ENCODE data around the gene COMMD2. TPM values are rescaled to one million over a fixed set of nuclear protein-coding genes. Genes with fewer than 3 reads are reported as not detected.

The COMMD2 gene
- total RNA-seq, 4 donors from 2014 or later: 23.6 to 41.4 (median 28.2) TPM

GRCh38 chr3:149703466-149703865 is 48.8 kb downstream of the COMMD2 start:
- TF ChIP-seq CTCF (IDR thresholded peaks at IDR 0.05; ENCODE audit: low read depth): no peak

- no peak for TF ChIP-seq CTCF (IDR thresholded peaks at IDR 0.05; ENCODE audit: low read depth)
These were observed 49.4 kb downstream of the COMMD2 start for GRCh38 chr3:149702691-149703441.

GRCh38 chr3:149701977-149702350 is 50.3 kb downstream of the COMMD2 start:
- no peak for TF ChIP-seq CTCF (IDR thresholded peaks at IDR 0.05; ENCODE audit: low read depth)

GRCh38 chr3:149701206-149701976 is 50.9 kb downstream of the COMMD2 start:
- no peak for TF ChIP-seq CTCF (IDR thresholded peaks at IDR 0.05; ENCODE audit: low read depth)

Small RNA genes lying within 50 kb of the gene (small RNA-seq; reads per million reads assigned to genes)
- gene RNU6-507P: not detected

Other genes starting within 250 kb of the COMMD2 start
- gene WWTR1, start 94.5 kb downstream of the COMMD2 start, total RNA-seq: 10 to 100 TPM; 47.9 to 89.3 (median 62.4) TPM
- not detected for gene ANKUB1, start 40.1 kb upstream of the COMMD2 start, total RNA-seq
- gene RNF13, start 60.7 kb upstream of the COMMD2 start, total RNA-seq: 100 to 1,000 TPM in 3 of 4 donors, 10 to 100 TPM in 1; 81.0 to 188 (median 128) TPM
- 10 to 100 TPM; 23.7 to 40.8 (median 30.6) TPM for gene PFN2, start 218.4 kb upstream of the COMMD2 start, total RNA-seq